HG02970 (cell line): ENCODE measurements around the gene IFNL1.
"Not testable (repeated sequence)": the region's sequence is repeated elsewhere in the genome, so short reads cannot be mapped to it uniquely, and the experiment has no call there.

ENCODE experiments used
- ATAC-seq: cut with Tn5 transposase; IDR thresholded peaks from one replicate; pipeline ENCODE4 v1.9.1; 2021; ENCODE audit warnings: mild to moderate bottlenecking, moderate library complexity, moderate number of reproducible peaks; ENCODE audit not compliant: unreplicated experiment, low FRiP score

The IFNL1 gene

DNA sequence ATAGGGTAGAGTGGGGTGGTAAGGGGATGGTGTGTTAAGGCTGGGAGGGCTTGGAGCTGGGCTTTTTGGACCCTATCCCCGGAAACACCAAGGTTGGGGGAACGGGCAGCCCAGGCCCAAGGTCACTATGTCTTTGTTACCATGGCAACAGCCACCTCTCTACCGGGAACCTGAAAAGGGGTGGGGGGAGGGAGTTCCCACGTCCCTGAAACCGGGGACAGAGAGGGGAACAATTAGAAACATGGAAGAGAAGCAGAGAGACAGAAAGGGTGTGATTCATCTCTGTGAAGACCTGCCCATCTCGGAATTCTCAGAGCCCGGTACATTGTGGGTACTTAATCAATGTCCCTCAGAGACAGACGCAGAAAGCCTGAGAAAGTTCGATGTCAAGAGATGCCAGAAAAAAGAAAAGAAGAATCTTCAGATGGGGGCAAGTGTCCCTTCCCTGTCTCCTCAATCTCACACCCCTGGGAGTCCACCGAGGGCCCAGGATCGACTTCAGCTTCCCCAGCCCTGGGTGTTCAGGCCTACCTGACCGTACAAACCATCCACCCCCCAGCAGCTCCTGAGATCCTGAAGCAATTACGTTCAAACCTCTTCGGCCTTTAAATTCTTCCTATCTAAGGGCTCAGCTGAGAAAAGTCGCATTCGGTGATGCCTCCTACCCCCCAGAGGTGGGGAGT is 31.3 kb downstream of the IFNL1 start:
- no peak for ATAC-seq

DNA sequence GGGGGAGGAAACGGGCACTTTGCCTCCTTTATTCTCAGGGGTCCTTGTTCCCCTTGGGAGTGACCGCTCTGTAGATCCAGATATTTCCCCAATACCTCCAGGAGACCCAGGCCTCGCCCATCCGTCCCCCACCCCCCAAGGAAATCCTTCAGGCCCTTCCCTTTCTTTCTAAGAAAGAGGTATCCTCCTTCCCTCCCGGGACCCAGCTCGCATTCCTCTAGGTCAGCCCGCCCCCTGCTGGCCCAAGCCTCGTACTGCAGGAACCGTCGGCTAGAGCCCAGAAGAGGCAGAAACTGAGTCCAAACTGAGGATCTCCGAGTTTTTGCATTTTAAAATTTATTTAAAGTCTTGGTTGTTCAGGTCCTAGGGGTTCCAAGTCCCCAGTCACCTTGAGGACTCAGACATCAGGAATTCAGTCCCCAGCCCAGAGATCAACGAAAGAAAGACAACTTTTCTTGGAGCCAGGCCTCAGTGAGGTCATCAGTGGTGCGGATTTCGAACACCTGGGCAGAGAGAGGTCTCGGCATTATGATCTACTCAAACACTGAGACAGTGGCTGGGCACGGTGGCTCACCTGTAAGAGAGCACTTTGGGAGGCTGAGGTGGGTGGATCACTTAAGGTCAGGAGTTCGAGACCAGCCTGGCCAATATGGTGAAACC is 32.0 kb downstream of the IFNL1 start:
- no peak for ATAC-seq

DNA sequence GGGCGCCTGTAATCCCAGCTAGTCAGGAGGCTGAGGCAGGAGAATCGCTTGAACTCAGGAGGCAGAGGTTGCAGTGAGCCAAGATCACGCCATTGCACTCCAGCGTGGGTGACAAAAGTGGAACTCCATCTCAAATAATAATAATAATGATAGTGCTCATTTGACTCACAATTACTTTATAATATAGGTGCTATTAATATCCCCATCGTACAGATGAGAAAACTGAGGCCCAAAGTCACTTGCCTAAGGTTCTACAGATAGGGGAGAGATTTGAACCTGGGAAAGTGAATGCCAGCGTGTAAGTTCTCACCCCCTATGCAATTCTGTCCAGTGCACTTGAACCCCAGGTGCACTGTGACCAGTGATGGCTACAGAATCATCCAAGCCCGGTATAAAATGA is 33.7 kb downstream of the IFNL1 start:
- no peak for ATAC-seq

DNA sequence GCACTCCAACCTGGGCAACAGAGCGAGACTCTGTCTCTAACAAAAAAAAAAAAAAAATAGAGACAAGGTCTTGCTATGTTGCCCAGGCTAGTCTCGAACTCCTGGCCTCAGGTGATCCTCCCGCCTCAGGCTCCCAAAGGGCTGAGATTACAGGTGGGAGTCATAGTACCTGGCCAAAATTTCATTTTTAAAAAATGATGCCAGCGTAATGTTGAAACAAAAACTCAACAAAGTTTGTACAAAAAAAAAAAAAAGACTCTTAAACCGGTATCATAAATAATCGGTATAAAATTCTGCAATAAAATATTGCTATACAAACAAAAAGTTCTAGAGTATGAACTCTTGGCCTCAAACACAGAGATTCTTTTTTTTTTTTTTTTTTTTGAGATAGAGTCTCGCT is 36.1 kb downstream of the IFNL1 start:
- no peak for ATAC-seq

DNA sequence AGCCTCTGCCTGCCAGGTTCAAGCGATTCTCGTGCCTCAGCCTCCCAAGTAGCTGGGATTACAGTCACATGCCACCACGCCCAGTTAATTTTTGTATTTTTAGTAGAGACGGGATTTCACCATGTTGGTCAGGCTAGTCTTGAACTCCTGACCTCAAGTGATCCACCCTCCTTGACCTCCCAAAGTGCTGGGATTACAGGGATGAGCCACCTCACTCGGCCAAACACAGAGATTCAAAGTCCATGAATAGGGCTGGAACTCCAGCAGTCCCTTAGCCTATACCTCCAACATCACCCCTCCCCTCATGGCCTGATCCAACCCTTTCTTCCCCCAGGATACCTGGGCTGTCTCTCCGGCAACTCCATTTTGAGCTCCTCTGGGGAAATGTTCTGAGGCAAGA is 36.5 kb downstream of the IFNL1 start:
- ATAC-seq, result not testable (repeated sequence)

DNA sequence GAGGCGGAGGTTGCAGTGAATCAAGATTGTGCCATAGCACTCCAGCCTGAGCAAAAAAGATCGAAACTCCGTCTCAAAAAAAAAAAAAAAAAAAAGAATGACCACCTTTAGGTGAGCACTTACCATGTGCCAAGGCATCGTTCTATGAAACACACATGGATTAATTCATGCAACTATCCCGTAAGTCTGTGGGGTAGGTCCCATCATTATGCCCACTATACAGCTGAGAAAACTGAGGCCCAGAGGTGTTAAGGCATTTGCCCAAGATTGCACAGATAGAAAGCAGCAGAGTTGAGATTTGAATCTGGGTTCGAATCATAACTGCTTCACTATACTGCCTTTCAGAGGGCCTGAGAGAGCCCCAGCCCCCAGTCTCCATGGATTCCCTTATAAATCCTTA is 37.3 kb downstream of the IFNL1 start:
- ATAC-seq, result no peak

DNA sequence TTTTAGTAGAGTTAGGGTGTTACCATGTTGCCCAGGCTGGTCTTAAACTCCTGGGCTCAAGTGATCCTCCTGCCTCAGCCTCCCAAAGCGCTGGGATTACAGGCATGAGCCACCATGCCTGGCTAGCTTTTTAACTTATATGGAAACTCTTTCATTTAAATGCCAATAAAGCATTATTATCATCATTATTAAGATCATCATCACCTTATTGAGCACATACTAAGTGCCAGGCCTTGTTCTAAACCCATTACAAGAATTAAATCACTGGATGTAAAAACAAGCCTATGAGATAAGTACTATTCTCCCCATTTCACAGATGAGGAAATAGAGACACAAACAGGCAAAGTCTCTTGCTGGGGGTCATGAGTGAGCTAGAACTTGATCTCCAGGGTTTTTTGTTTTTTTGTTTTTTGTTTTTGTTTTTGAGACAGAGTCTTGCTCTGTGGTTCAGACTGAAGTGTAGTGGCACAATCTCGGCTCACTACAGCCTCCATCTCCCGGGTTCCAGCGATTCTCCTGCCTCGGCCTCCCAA is 38.3 kb downstream of the IFNL1 start:
- no peak for ATAC-seq

DNA sequence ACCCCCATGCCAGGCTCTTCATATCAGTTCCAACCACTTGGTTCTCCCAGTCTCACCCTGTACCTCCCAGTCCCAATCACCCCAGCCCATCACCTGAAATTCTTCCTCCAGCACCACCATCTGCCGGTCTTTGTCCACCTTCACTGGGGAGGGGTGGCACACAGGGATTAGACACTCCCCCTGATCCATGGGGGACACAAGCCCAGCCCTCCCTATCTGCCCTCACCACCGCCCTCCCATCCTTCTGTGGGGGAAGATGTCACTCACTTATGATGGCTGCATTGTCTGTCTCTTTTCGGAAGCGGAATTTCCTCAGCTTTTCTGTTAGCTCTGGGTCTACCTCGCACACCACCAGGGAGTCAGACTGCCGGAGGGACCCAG is 39.0 kb downstream of the IFNL1 start:
- ATAC-seq, result no peak

DNA sequence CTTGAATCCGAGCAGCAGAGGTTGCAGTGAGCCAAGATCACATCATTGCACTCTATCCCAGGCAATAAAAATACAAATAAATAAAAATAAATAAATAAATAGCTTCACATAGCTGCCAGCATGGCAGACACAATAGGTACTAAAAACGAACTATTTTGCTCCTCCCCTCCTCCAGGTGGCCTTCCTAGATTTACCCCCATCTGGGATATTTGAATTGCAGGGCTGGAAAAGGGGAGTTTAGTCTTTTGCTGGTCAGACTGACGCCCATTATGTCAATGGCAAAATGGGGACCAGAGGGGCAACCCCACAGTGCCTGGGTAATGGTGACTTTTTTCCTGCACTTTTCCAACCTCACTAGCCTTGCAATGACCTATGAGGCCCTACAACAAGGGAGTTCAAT is 40.3 kb downstream of the IFNL1 start:
- no peak for ATAC-seq

DNA sequence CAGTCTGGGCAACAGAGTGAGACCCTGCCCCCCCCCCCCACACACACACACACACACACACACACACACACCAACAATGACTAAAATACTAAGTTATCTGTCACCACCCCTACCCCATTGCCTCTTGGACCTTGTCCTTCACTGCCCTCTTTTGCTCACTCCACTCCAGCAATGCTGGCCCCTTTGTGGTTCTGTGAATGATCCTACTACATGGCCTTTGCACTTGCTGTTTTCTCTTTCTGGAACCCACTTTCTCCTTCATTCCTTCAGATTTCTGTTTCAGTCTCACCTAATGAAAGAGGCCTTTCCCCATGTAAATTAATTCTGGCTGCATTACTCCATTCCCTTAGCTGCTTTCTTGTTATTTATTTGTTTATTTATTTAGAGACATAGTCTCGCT is 43.5 kb downstream of the IFNL1 start:
- no peak for ATAC-seq

DNA sequence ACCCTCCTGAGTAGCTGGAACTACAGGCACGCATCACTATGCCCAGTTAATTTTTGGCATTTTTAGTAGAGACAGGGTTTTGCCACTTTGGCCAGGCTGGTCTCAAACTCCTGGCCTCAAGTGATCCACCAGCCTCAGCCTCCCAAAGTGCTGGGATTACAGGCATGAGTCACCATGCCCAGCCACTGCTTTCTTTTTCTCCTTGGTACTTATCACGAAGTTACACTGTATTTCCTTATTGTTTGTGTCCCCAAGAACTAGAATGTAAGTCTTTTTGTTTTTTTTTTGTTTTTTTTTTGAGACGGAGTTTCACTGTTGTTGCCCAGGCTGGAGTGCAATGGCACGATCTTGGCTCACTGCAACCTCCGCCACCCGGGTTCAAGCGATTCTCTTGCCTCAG is 43.9 kb downstream of the IFNL1 start:
- ATAC-seq, result not testable (repeated sequence)

DNA sequence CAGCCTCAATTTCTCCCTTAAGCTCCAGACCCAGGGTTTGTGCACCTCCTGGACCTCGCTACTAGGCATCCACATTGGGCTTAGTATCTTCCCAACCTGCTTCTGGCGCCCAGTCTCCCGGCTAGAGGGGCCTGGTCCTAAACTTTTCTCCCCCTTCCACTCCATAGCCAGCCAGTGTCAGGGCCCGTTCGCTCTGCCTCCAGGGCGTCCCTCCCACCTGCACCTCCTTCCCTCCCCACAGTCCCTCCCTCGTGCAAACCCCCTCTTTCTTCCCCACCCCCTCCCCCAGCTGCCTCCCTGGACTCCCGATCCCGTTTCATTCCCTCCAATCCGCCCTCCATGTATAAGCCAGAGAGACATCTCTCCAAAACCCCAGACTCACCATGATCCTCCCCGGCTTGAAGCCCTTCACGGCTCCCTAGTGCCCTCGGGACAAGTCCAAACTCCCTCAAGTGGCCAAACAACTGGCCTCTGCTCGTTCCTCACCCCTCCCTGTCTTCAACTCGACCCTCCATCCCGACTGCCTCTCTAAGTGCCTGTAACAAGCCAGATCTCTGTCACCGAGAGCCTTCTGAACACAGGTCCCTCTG is 45.0 kb downstream of the IFNL1 start:
- ATAC-seq, result no peak

DNA sequence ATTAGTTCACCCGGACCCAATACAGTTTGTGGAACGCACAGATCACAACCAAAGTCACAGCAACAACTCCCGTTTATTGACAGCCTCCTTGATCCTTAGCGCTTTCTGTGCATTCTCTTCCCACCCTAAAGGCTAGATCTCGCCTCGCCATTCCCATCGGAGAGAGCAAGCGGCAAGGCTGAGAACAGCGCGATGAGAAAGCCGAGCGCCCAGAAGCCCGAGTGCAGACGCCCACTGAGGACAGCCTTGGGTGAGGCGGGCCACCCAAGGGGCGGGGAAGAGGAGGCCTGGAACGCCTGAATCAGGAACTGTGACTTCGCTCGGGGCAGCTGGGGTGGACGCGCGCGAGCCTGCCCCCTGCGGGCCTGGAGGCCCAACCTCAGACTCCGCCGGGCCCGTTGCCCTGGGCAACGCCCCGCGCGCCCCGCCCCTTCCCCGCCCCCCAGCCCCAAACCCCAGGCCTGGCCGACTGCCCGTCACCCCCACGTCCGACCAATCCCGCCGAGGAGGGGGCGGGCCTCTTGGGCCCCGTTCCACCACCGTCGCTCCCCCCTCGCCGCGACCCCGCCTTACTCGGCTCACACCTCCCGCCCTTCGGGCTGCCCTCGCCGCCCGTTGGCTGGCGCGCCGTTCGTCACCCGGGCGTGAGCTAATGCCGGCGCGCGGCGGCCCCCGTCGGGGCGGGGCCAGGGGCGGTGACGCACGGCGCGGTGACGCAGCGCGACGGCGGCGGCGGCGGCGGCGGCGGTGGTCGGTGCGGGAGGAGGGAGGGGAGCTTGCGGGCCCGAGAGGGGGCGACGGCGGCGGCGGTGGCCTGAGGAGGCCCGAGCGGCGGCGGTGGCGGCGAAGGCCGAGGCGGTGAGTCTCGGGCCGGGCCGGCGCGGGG is 45.8 kb downstream of the IFNL1 start, which contains the start of gene SAMD4B:
SAMD4B (plus strand) TSS at position 703 of the 886 bp plus-strand sequence. CDS start 14,473 bp downstream, outside the sequence.
- peak; percentile 93 for ATAC-seq

DNA sequence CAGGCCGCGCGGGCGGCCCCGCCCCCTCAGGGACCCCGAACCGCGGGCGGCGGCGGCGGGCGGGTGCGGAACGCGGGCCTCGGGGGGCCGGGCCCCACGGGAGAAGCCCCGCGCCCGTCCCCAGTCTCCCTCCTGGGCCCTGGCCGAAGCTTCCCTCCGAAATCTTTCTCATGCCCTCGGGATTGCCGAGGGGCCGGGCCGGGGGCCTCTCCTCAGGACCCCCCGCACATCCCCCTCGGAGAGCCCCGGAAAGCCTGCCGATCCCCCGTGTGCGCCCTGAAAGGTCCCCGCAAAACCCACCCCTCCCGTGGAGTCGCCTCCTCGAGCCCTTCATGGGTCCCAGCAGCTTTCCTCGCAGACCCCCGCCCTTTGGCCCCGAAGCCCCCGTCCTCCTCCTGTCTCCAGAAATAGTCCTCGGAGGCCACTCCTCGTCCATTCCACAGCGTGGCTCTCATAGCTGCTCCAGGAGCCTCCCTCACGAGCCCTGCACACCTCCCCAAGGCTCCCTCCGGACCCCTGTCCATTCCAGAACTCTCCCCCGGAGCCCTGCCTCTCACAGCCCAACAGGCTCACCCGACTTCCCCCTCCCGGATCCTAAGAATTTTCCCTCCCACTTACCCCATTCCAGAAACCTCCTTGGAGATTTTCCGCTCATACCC is 46.6 kb downstream of the IFNL1 start:
- ATAC-seq, result no peak

DNA sequence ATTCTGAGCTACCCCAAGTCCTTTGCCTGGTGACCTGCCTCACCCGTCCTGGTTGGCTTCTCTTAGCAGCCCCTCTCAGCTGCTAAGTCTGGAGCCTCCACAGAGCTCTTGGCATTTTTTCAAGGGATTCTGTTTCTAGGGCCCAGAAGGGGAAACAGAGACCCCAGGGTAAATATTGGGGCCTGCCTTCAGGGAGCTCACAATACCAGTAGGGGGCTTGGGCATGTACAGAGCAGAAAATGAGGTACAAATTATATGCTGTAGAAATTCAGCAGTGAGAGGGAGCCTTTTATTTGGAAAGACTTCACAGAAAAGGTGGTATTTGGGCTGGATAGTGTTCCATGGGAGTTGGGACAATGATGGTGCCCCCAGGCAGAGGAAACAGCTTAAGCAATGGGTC is 49.7 kb downstream of the IFNL1 start:
- no peak for ATAC-seq

DNA sequence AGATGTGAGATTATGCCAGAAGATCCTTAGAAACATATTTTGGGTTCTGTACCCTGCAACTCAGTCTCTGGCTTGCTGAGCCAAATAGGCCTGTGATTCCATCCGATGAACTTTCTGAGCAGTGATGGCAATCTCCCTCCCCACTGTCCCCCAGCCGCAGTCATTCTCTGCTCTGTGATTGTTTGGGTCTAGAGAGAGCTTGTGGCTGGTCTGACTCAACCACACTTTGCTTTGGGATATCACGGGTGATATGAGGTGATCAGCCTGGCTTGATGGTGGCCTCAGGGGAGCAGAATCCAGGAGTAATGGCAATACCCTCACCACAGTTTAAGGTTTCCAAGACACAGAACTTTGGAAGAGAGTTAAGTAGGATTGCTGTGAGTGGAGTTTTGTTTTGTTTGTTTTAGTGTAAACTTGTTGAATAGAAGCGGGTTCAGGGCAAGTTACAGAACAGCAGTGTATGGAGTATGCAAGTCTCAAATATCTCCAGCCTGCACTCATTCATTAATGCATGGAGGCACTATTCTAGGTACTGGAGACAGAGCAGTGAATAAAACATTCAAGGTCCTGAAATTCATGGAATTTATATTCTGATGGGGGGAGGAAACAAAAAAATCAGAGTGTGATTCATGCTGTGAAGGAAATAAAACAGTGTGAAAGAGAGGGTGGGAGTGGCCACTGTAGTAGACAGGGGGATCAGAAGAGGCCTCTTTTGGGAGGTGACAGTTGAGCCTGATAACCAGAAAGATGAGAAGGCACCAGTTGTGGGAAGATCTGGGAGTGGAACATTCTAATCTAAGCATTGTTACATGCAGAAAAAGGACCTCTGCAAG is 51.3 kb downstream of the IFNL1 start:
- ATAC-seq, result no peak
